MM.1S (cell line): Measurements from ENCODE around the gene TTC9.

Experiments used
- EZH2 ChIP-seq: fragments of 300-600 bp; sonication (generic); optimal IDR thresholded peaks from 2 replicates; pipeline ENCODE3; 2017; ENCODE audit warnings: low read depth, mild to moderate bottlenecking, antibody characterized with exemption, low read length, mixed read lengths
- TF ChIP-seq, protein P1 (sequence below): fragments of 300-600 bp; sonication (generic); IDR thresholded peaks from 2 replicates; pipeline ENCODE4 v1.5.1; 2016; ENCODE audit warnings: antibody characterized with exemption, low read length, mixed read lengths

DNA sequence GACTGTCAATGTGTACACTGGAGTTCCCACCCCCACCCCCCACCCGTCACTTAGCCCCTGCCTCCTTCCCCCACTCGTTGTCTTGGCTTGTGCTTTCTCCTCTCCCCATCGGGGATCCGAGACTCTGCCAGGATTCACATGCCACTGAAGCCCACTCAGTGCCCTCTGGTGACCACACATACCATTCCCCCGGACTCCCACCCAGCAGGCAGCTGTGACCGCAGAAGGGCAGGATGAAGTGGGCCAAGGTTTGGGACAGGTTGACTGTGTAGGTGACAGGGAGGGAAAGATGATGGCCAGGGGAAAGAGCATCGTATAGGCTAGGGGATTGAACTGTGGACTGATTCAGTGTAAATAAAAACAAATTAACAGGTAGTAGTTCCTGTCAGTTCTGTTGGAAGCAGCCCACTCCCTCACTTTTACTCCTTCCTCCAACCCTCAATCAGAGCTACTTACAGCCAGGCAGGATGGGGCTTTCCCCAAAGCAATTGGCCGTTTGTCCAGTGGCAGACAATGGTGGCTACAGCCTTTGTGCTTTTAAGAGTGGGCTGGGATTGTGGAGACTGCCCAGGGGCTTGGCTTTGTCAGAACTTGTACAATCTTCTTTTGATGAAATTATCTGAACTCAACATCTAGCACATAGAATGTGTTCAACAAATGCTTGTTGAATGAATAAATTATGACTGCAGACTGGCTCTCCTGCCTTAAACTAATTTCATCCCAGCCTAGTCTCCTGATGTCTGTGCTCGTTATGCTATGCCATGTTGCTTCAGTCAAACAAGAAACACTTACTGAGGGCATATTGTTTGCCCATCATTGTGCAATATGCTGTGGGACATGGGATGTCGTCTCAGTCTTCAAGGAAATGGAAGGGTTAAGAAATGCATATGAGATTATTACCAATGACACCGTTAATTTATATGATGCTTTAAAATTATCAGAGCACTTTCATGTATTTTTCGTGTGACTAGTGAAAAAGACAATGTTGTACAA, 30.2 kb downstream of the TTC9 start:
- TF ChIP-seq, protein P1, sequence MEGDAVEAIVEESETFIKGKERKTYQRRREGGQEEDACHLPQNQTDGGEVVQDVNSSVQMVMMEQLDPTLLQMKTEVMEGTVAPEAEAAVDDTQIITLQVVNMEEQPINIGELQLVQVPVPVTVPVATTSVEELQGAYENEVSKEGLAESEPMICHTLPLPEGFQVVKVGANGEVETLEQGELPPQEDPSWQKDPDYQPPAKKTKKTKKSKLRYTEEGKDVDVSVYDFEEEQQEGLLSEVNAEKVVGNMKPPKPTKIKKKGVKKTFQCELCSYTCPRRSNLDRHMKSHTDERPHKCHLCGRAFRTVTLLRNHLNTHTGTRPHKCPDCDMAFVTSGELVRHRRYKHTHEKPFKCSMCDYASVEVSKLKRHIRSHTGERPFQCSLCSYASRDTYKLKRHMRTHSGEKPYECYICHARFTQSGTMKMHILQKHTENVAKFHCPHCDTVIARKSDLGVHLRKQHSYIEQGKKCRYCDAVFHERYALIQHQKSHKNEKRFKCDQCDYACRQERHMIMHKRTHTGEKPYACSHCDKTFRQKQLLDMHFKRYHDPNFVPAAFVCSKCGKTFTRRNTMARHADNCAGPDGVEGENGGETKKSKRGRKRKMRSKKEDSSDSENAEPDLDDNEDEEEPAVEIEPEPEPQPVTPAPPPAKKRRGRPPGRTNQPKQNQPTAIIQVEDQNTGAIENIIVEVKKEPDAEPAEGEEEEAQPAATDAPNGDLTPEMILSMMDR = no peak
- TF ChIP-seq EZH2 = no peak
